HepG2 (cell line): ENCODE results near the gene MOV10L1. TPM values are rescaled to one million over a fixed set of nuclear protein-coding genes. Genes with fewer than 3 reads are reported as not detected.

Source experiments
- ATAC-seq: fragments of 200-7000 bp; cut with Tn5 transposase; 3 replicates; pipeline ENCODE4 v1.9.1; 2020; ENCODE audit warnings: mild to moderate bottlenecking, moderate library complexity
- BruUV-seq: library from RNA; stranded (reverse); fragments of 400-500 nt; replicated peaks from 2 replicates; lab custom pipeline; 2021; lab: Mats Ljungman, UMichigan
- CTCF ChIA-PET: fragments of 300-600 bp; formaldehyde crosslinking; extraction: SDS; loops from one replicate; lab custom pipeline; 2021; ENCODE audit warnings: low total read pairs, inconsistent platforms, low intra/inter-chr PET ratio; lab: Yijun Ruan, JAX
- POLR2A ChIA-PET: fragments of 350-600 bp; sonication (Branson Sonifier 250); formaldehyde crosslinking; loops from one replicate; lab custom pipeline; 2020; ENCODE audit warnings: antibody characterized with exemption, inconsistent platforms; lab: Yijun Ruan, JAX
- DNase-seq: peaks from one replicate; pipeline ENCODE4 v3.0.0-alpha.2; 2015; ENCODE audit warnings: low spot score
- FAIRE-seq: peaks from 3 replicates; lab custom pipeline; 2011; peaks lifted over from hg19 to GRCh38; lab: Jason Lieb, UNC
- H2AFZ ChIP-seq: one replicate; pipeline ENCODE4 v1.6.1; 2011; ENCODE audit warnings: low read length, inconsistent platforms
- H3K27ac ChIP-seq: fragments of 300-600 bp; 3 replicates; pipeline ENCODE4 v1.8.0; 2011; ENCODE audit warnings: mixed run types, mild to moderate bottlenecking, mixed read lengths, low read length, inconsistent platforms; ENCODE audit not compliant: insufficient read depth; ENCODE audit errors: extremely low read length
- H3K27me3 ChIP-seq, 2 experiments: fragments of 200-600 bp in 1 of 2; 2 replicates in 1 of 2; 3 replicates in 1 of 2; pipeline versions ENCODE4 v1.6.0 to v1.8.0; 2011; ENCODE audit warnings: low read length in 2 of 2, mild to moderate bottlenecking in 2 of 2, moderate library complexity in 2 of 2, inconsistent platforms in 1 of 2; ENCODE audit not compliant: insufficient read depth in 2 of 2, control insufficient read depth in 1 of 2
- H3K36me3 ChIP-seq, 2 experiments: fragments of 200-600 bp in 1 of 2; replicated peaks in 1 of 2; 2 replicates in 1 of 2; 3 replicates in 1 of 2; pipeline versions ENCODE4 v1.5.1 to v1.8.0; 2011; ENCODE audit warnings: low read length in 2 of 2, inconsistent platforms in 1 of 2; ENCODE audit not compliant: insufficient read depth in 2 of 2, control insufficient read depth in 1 of 2
- H3K4me1 ChIP-seq: 2 replicates; pipeline ENCODE4 v1.5.1; 2012; ENCODE audit warnings: low read length, inconsistent platforms; ENCODE audit not compliant: insufficient read depth
- H3K4me2 ChIP-seq: 2 replicates; pipeline ENCODE4 v1.6.0; 2011; ENCODE audit warnings: low read depth, low read length, inconsistent platforms
- H3K4me3 ChIP-seq, 3 experiments: fragments of 200-600 bp in 1 of 3; sonication (generic), shearing (Covaris generic) in 1 of 3; replicated peaks in 1 of 3; 2 replicates each; pipeline ENCODE4 v1.5.1; 2011 to 2016; ENCODE audit warnings: low read length in 3 of 3, inconsistent platforms in 2 of 3, low read depth in 2 of 3, mild to moderate bottlenecking in 2 of 3, control low read depth in 1 of 3, mixed read lengths in 1 of 3; ENCODE audit not compliant: insufficient read depth in 1 of 3
- H3K79me2 ChIP-seq: one replicate; pipeline ENCODE4 v1.6.1; 2011; ENCODE audit warnings: low read length, inconsistent platforms; ENCODE audit not compliant: insufficient read depth
- H3K9ac ChIP-seq: 2 replicates; pipeline ENCODE4 v1.6.0; 2011; ENCODE audit warnings: mild to moderate bottlenecking, low read depth, low read length, inconsistent platforms; ENCODE audit not compliant: insufficient read depth
- H3K9me3 ChIP-seq: 2 replicates; pipeline ENCODE4 v1.5.1; 2012; ENCODE audit warnings: mild to moderate bottlenecking, low read length
- H4K20me1 ChIP-seq: 2 replicates; pipeline ENCODE4 v1.6.0; 2011; ENCODE audit warnings: inconsistent platforms, mild to moderate bottlenecking, low read length, moderate library complexity; ENCODE audit not compliant: insufficient read depth
- AGO2 ChIP-seq: fragments of 200-400 bp; formaldehyde crosslinking; optimal IDR thresholded peaks from 2 replicates; pipeline ENCODE3; 2017; ENCODE audit warnings: mild to moderate bottlenecking, low read depth, low read length, moderate library complexity
- GATA4 ChIP-seq: sonication (generic); IDR thresholded peaks from 2 replicates; pipeline ENCODE4 v1.6.1; 2016; ENCODE audit warnings: antibody characterized with exemption, low read depth, borderline replicate concordance
- MAFF ChIP-seq: IDR thresholded peaks from 2 replicates; pipeline ENCODE4 v1.6.1; 2011; ENCODE audit warnings: low read depth, low read length, improper control_type of control experiment
- MAFK ChIP-seq, 2 experiments: IDR thresholded peaks in 1 of 2; conservative IDR thresholded peaks in 1 of 2; 2 replicates each; pipeline ENCODE4 v1.6.1; 2011; ENCODE audit warnings: improper control_type of control experiment in 2 of 2, low read length in 2 of 2
- SOX13 ChIP-seq, 3 experiments: fragments of 450-650 bp in 1 of 3; sonication (generic) in 1 of 3; formaldehyde crosslinking in 1 of 3; IDR thresholded peaks in 2 of 3; conservative IDR thresholded peaks in 1 of 3; 2 replicates each; pipeline versions ENCODE4 v1.5.0 to v1.6.1; 2016 to 2020; ENCODE audit warnings: antibody characterized with exemption in 1 of 3, mild to moderate bottlenecking in 1 of 3, missing compliant biosample characterization in 1 of 3, missing genetic modification reagents in 1 of 3, moderate library complexity in 1 of 3
- ZNF740 ChIP-seq: sonication (generic); formaldehyde crosslinking; IDR thresholded peaks from 2 replicates; pipeline ENCODE4 v1.4.0; 2020; ENCODE audit warnings: missing genetic modification reagents
- WGBS: methylation state at CpG from one replicate; pipeline ENCODE4 v1.1.6; 2017; ENCODE audit warnings: low lambda C conversion rate; 5-methylcytosine and 5-hydroxymethylcytosine counted together
- in situ Hi-C: cut with HindIII; loops from 2 replicates; pipeline ENCODE4 v1.10.0; 2017; ENCODE audit warnings: low pct_unique_long_range_greater_than_20kb; ENCODE audit not compliant: extremely low pct_ligation_motif_present
- intact Hi-C: fragments of 100-400 bp; cut with micrococcal nuclease; formaldehyde crosslinking; loops from one replicate; pipeline ENCODE4 v1.10.0; 2022; ENCODE audit not compliant: unreplicated experiment
- polyA plus RNA-seq, 8 experiments: library from polyadenylated mRNA; depleted of rRNA in 3 of 8; stranded (reverse) in 7 of 8; unstranded in 1 of 8; fragments of >200 nt; fragmentation: Illumina TruSeq in 4 of 8; extraction: Trizol in 4 of 8; gene quantifications; 2 replicates each; pipeline versions ENCODE4 v1.2.1 to v1.2.3, GENCODE V29; 2011 to 2016; ENCODE audit warnings: low read depth in 4 of 8, missing spikeins in 1 of 8, mixed read lengths in 1 of 8; ENCODE audit not compliant: insufficient read depth in 1 of 8
- total RNA-seq, 5 experiments: library from RNA; depleted of rRNA; stranded (reverse); fragments of >200 nt; fragmentation: Illumina TruSeq; extraction: Trizol; gene quantifications; 2 replicates each; pipeline ENCODE4 v1.2.3, GENCODE V29; 2016; ENCODE audit warnings: low read depth in 1 of 5

Gene MOV10L1
- total and polyA plus RNA-seq, 2 of the 13 experiments (the other 11 are each of a cell fraction or from before 2014, with no cell fraction given): 0.11 to 0.12 TPM

GRCh38 chr22:50119768-50120251 is 30.0 kb downstream of the MOV10L1 start:
- peaks cover 9 to 55% of the 10 kb centered on the region in 2 experiments for H3K27me3 ChIP-seq
- in situ Hi-C loops (no loop called here), intact Hi-C loops (no loop called here)
- no peaks in the 10 kb centered on the region for H3K79me2 ChIP-seq
- H4K20me1 ChIP-seq: no peaks in the 10 kb centered on the region
- BruUV-seq: no TSS peak
- DNase-seq (no peak), FAIRE-seq (peak; percentile 4), ATAC-seq (peak; percentile 75)
- ChIA-PET CTCF (no interaction called here), POLR2A (interaction anchor here (1.1 kb wide), 1 partner anchor 22 kb away, joined by 3 read pairs; no protein-coding TSS in a partner anchor)
- H3K9ac ChIP-seq: no peak overlapping the region
- no peak overlapping the region for H3K27ac ChIP-seq
- no peak overlapping the region for H2AFZ ChIP-seq
- H3K9me3 ChIP-seq: no peaks in the 10 kb centered on the region
- no peaks in the 10 kb centered on the region for H3K36me3 ChIP-seq
- no peak overlapping the region for H3K4me3 ChIP-seq
- 16% methylated on average over 6 of the region's 6 CpGs for WGBS
- peak overlapping the region; percentile 25; the same call in 1 of the 2 replicates for H3K4me2 ChIP-seq
- peaks cover 29% of the 10 kb centered on the region for H3K4me1 ChIP-seq
- TF ChIP-seq MAFK (conservative IDR thresholded peaks at IDR 0.05 in 1 of 2, IDR thresholded peaks at IDR 0.05 in 1 of 2; ENCODE audit: low read length in 2 of 2) (peak; percentile 55 to 76; a peak in 3 of 4 replicates), MAFF (peak; percentile 70; the same call in 1 of the 2 replicates), AGO2 (no peak)

- H3K27me3 ChIP-seq: peaks cover 5 to 52% of the 10 kb centered on the region in 2 experiments; a peak in 4 of 5 replicates
- peaks cover 22% of the 10 kb centered on the region for H3K4me1 ChIP-seq
- ChIA-PET CTCF (no interaction called here), POLR2A (no interaction called here)
- no peak for FAIRE-seq
- H2AFZ ChIP-seq: no peak overlapping the region
- no peaks in the 10 kb centered on the region for H3K79me2 ChIP-seq
- no TSS peak for BruUV-seq
- H4K20me1 ChIP-seq: no peaks in the 10 kb centered on the region
- no peaks in the 10 kb centered on the region for H3K36me3 ChIP-seq
- no peak overlapping the region for H3K9ac ChIP-seq
- DNase-seq: no peak
- no peak overlapping the region for H3K4me3 ChIP-seq
- TF ChIP-seq SOX13 (IDR thresholded peaks at IDR 0.05) (no peak), SOX13 (CRISPR knock-in tag; conservative IDR thresholded peaks at IDR 0.05 in 1 of 2, IDR thresholded peaks at IDR 0.05 in 1 of 2) (no peak), GATA4 (no peak), ZNF740 (CRISPR knock-in tag) (no peak)
- in situ Hi-C loops (no loop called here), intact Hi-C loops (no loop called here)
- 34% methylated on average over 8 of the region's 11 CpGs for WGBS
- H3K9me3 ChIP-seq: no peaks in the 10 kb centered on the region
- no peak overlapping the region for H3K4me2 ChIP-seq
- H3K27ac ChIP-seq: no peak overlapping the region
- no peak for ATAC-seq
These were observed 31.5 kb downstream of the MOV10L1 start for GRCh38 chr22:50121202-50121740.
